Left ventricle myocardium inferior (tissue), 1 donor: ENCODE data around the gene HCAR2. TPM values are rescaled to one million over a fixed set of nuclear protein-coding genes. Genes with fewer than 3 reads are reported as not detected.

ENCODE experiments used
- DNase-seq: peaks from one replicate; pipeline ENCODE4 v3.0.0-alpha.2; 2020
- H3K27ac ChIP-seq: fragments of 200-600 bp; replicated peaks from 2 replicates; pipeline ENCODE4 v1.8.0; 2021
- H3K27me3 ChIP-seq: fragments of 200-600 bp; 2 replicates; pipeline ENCODE4 v1.8.0; 2021; ENCODE audit warnings: low read depth
- H3K36me3 ChIP-seq: fragments of 200-600 bp; 2 replicates; pipeline ENCODE4 v1.8.0; 2021
- H3K4me1 ChIP-seq: fragments of 200-600 bp; 2 replicates; pipeline ENCODE4 v1.8.0; 2021
- H3K4me3 ChIP-seq: fragments of 200-600 bp; 2 replicates; pipeline ENCODE4 v1.8.0; 2021; ENCODE audit warnings: mild to moderate bottlenecking, moderate library complexity
- H3K9me3 ChIP-seq: fragments of 200-600 bp; replicated peaks from 2 replicates; pipeline ENCODE4 v1.8.0; 2021
- intact Hi-C: fragments of 100-400 bp; cut with micrococcal nuclease; formaldehyde crosslinking; loops from one replicate; pipeline ENCODE4 v1.11.0; 2022
- total RNA-seq: library from RNA; stranded (reverse); fragmentation: NEBNext Ultra II Directional; extraction: Animal tissue kit (Norgen Biotek cat#: 25700); gene quantifications from one replicate; pipeline ENCODE4 v1.2.1, GENCODE V29; 2021
- TF ChIP-seq, protein P1 (sequence below): fragments of 200-600 bp; IDR thresholded peaks from 2 replicates; pipeline ENCODE4 v1.8.0; 2021; ENCODE audit warnings: antibody characterized with exemption, mild to moderate bottlenecking, borderline replicate concordance
- donor health status: DM: no; HTN: yes; CAD: no; lungs with severe emphysema.

Gene HCAR2
- total RNA-seq, 1 donor from 2014 or later = 0.14 TPM

DNA sequence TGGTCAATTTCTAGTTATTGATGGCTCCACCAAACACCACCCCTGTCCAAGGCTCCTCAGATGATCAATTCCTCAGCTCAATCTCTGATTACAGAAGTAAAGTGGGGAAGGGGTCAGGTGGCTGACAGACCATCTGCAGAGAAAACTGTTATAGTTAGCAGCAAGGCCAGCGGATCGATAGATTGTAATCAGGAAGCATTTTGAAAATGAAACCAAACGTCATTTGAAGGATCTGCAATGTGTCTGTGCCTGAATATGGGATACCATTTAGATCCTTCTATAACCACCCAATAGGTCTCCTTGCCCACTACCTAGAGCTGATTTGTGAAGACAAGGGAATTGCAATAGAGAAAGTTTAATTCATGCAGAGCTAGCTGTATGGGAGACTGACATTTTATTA is 11.6 kb downstream of the HCAR2 start:
- TF ChIP-seq, protein P1, sequence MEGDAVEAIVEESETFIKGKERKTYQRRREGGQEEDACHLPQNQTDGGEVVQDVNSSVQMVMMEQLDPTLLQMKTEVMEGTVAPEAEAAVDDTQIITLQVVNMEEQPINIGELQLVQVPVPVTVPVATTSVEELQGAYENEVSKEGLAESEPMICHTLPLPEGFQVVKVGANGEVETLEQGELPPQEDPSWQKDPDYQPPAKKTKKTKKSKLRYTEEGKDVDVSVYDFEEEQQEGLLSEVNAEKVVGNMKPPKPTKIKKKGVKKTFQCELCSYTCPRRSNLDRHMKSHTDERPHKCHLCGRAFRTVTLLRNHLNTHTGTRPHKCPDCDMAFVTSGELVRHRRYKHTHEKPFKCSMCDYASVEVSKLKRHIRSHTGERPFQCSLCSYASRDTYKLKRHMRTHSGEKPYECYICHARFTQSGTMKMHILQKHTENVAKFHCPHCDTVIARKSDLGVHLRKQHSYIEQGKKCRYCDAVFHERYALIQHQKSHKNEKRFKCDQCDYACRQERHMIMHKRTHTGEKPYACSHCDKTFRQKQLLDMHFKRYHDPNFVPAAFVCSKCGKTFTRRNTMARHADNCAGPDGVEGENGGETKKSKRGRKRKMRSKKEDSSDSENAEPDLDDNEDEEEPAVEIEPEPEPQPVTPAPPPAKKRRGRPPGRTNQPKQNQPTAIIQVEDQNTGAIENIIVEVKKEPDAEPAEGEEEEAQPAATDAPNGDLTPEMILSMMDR = no peak
- H3K27me3 ChIP-seq = no peaks in the 10 kb centered on the region
- no peaks in the 10 kb centered on the region for H3K36me3 ChIP-seq
- H3K9me3 ChIP-seq = no peaks in the 10 kb centered on the region
- no peaks in the 10 kb centered on the region for H3K4me1 ChIP-seq
- intact Hi-C loops = no loop called here
- H3K4me3 ChIP-seq = no peak overlapping the region
- no peak overlapping the region for H3K27ac ChIP-seq
- no peak for DNase-seq

DNA sequence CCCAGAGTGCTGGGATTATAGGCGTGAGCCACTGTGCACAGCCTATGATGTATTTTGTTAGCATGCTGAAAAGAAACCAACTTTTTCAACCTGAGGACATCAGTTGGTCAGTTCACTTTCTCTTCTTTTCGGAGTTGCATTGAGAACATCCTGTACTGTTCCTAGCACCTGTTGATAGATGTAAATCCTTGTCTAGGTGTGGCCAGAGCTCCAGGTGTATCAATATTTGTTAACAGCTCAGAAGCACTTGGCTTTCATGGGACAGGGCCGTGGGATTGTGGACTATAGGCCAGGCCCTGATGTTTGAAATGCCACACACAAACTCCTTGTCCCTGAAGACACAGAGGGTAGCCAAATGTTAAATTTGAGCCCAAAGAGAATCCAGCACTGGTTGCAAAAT is 14.9 kb downstream of the HCAR2 start:
- H3K4me1 ChIP-seq = no peaks in the 10 kb centered on the region
- H3K4me3 ChIP-seq = no peak overlapping the region
- intact Hi-C loops = no loop called here
- TF ChIP-seq, protein P1 = no peak
- H3K27me3 ChIP-seq = no peaks in the 10 kb centered on the region
- H3K27ac ChIP-seq = no peak overlapping the region
- no peaks in the 10 kb centered on the region for H3K36me3 ChIP-seq
- H3K9me3 ChIP-seq = no peaks in the 10 kb centered on the region
- DNase-seq = no peak

DNA sequence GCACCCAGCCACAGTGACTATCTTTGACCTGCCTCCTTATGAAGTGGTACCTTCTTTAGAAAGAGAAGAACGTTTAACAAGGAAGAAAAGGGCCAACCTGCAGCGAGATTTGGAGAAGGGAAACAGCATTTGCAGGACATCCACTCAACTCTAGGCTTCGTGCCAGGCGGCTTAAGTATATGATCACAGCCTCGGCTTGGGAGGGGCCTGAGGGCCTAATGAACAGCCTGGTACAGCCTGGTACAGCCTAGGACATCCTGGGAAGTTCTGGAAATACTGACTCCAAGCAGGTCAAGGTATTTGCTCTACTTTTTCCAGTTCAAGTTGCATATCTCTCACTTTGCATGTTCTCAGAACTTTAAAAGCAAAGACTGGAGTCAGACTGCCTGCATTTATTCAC is 16.1 kb downstream of the HCAR2 start:
- H3K4me3 ChIP-seq = no peak overlapping the region
- no peaks in the 10 kb centered on the region for H3K27me3 ChIP-seq
- no peaks in the 10 kb centered on the region for H3K36me3 ChIP-seq
- DNase-seq = no peak
- H3K4me1 ChIP-seq = no peaks in the 10 kb centered on the region
- TF ChIP-seq, protein P1 = no peak
- intact Hi-C loops = no loop called here
- H3K9me3 ChIP-seq = no peaks in the 10 kb centered on the region
- H3K27ac ChIP-seq = no peak overlapping the region

DNA sequence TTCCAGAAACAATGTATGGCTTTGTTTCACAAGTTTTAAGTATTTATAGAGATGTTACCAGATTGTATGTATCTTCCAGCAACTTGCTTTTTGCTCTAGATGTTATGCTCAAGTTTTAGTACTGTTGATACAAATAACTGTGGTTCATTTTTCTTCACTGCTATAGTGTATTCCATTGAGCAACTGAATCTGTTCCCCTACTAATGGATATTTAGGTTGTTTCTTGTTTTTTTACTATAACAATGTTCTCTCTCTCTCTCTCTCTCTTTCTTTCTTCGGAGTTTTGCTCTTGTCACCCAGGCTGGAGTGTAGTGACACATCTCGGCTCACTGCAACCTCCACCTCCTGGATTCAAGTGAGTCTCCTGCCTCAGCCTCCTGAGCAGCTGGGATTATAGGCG is 16.6 kb downstream of the HCAR2 start:
- no peak for DNase-seq

DNA sequence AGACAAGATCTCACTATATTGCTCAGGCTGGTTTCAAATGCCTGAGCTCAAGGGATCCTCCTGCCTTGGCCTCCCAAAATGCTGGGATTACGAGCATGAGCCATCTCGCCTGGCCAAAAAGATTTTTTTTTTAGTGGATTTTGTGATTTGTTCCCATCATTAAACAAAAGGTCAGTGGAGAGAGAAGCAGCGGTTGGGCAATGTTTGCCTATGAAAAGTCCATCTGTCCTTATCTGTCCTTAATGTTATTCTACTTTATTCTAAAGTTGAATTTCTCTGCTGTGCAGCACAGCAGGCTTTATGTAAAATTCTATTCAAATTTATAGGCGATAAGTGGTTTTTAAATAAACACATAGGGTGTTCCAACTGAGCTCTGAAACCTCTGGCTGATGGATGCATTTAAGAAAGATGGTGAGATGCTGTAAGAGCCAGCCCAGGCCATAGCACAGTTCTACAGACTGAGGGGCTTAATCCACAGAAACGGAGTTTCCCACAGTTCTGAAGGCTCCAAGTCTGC is 18.8 kb downstream of the HCAR2 start:
- DNase-seq = no peak
- TF ChIP-seq, protein P1 = no peak
- Histone ChIP-seq H3K9me3 (no peaks in the 10 kb centered on the region), H3K4me3 (no peak overlapping the region), H3K27ac (no peak overlapping the region), H3K4me1 (no peaks in the 10 kb centered on the region), H3K36me3 (no peaks in the 10 kb centered on the region), H3K27me3 (peaks cover 5% of the 10 kb centered on the region)
- intact Hi-C loops = no loop called here

More for the DNA sequence above, 16.6 kb downstream of the HCAR2 start:
- H3K36me3 ChIP-seq = no peaks in the 10 kb centered on the region
- no peak overlapping the region for H3K4me3 ChIP-seq
- TF ChIP-seq, protein P1 = no peak
- no peak overlapping the region for H3K27ac ChIP-seq
- peaks cover 2% of the 10 kb centered on the region for H3K27me3 ChIP-seq
- no peaks in the 10 kb centered on the region for H3K9me3 ChIP-seq
- no peaks in the 10 kb centered on the region for H3K4me1 ChIP-seq
- intact Hi-C loops = no loop called here
